ENCODE results near the gene HAGHL.
"Not testable (repeated sequence)": the region's sequence is repeated elsewhere in the genome, so short reads cannot be mapped to it uniquely, and the experiment has no call there.

Gene HAGHL

DNA sequence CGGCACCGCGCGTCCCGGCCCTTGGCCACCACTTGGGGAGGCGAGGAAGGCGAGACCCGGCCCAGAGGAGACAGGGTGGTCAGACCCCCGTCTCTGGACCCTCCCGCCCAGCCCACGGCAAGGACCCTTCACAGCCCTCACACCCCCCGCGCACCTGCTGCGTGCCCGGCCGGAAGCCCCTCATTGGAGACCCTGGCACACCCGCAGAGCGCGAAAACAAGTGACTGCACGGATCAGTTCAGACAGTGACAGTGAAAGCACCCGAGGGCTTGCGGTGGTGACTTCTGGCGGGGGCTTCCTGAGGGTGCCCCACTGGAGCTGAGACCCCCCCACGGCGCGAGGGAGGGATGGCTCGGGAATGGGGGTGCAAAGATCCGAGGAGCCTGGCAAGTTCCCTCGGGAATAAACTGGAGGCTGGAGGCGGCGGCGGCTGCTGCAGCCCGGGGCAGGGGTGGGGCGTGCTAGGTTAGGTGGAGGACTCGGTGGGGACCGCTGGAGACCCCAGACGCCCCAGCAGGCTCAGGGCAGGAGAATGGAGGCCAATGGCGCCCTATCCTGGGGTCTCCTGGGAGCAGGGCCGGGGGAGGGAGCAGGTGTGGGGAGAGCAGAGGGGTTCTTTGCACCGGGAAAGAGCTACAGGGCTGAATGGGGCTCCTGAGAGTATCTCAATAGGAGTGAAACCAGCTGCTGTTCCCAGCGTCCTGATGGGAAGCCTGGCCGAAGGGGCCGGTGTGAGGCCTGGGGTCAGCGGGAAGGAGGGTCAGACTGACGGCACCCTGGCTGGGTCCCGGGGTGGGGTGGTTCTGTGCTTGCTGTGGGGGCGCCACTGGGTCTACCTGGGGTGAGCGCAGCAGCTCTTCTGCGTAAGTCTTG is 20.5 kb upstream of the HAGHL start:
- Histone ChIP-seq H2AFZ (ENCODE audit: low read depth, low read length) (no peak overlapping the region), H3K36me3 (ENCODE audit: insufficient read depth, low read length) (no peaks in the 10 kb centered on the region), H3K4me3 (ENCODE audit: low read length) (peak overlapping the region; percentile 33), H3K4me1 (ENCODE audit: insufficient read depth, low read length) (peaks cover 59% of the 10 kb centered on the region), H3K27me3 (ENCODE audit: insufficient read depth, low read length) (no peaks in the 10 kb centered on the region), H3K9me3 (ENCODE audit: low read length) (no peaks in the 10 kb centered on the region)

DNA sequence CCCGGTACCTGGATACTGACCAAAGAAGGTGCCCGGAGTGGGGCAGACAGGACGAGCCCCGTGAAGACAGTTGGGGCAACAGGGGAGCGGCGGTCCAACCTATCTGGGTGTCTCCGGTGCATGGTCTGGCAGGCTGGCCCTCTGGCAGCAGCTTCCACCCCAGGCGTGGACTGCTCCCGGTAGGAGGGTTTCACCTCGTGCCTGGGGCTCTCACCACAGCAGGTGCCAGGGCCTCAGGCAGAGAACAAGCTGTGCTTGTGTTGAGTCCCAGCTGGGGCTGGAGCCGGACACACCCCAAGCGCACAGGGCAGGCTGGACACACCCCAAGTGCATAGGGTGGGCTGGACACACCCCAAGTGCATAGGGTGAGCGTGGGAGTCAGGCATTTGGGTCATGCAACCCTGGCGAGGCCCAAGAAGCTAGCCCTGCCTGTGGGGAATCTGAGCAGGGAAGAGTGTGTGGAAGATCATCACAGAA is 19.8 kb upstream of the HAGHL start:
- Histone ChIP-seq H3K36me3 (ENCODE audit: insufficient read depth, low read length) (no peaks in the 10 kb centered on the region), H3K4me1 (ENCODE audit: insufficient read depth, low read length) (peaks cover 62% of the 10 kb centered on the region), H3K27me3 (ENCODE audit: insufficient read depth, low read length) (no peaks in the 10 kb centered on the region), H3K9me3 (ENCODE audit: low read length) (no peaks in the 10 kb centered on the region), H2AFZ (ENCODE audit: low read depth, low read length) (no peak overlapping the region), H3K4me3 (ENCODE audit: low read length) (no peak overlapping the region)

- Histone ChIP-seq H2AFZ (ENCODE audit: low read depth, low read length) (no peak overlapping the region), H3K36me3 (ENCODE audit: insufficient read depth, low read length) (no peaks in the 10 kb centered on the region), H3K4me1 (ENCODE audit: insufficient read depth, low read length) (peaks cover 62% of the 10 kb centered on the region), H3K27me3 (ENCODE audit: insufficient read depth, low read length) (no peaks in the 10 kb centered on the region), H3K4me3 (ENCODE audit: low read length) (no peak overlapping the region), H3K9me3 (ENCODE audit: low read length) (no peaks in the 10 kb centered on the region)
Measured at GRCh38 chr16:708019-708418, 18.9 kb upstream of the HAGHL start.

- Histone ChIP-seq H3K27me3 (ENCODE audit: insufficient read depth, low read length) (no peaks in the 10 kb centered on the region), H3K36me3 (ENCODE audit: insufficient read depth, low read length) (no peaks in the 10 kb centered on the region), H2AFZ (ENCODE audit: low read depth, low read length) (no peak overlapping the region), H3K4me1 (ENCODE audit: insufficient read depth, low read length) (peaks cover 57% of the 10 kb centered on the region), H3K9me3 (ENCODE audit: low read length) (no peaks in the 10 kb centered on the region), H3K4me3 (ENCODE audit: low read length) (no peak overlapping the region)
Measured at GRCh38 chr16:708959-709358, 17.9 kb upstream of the HAGHL start.

DNA sequence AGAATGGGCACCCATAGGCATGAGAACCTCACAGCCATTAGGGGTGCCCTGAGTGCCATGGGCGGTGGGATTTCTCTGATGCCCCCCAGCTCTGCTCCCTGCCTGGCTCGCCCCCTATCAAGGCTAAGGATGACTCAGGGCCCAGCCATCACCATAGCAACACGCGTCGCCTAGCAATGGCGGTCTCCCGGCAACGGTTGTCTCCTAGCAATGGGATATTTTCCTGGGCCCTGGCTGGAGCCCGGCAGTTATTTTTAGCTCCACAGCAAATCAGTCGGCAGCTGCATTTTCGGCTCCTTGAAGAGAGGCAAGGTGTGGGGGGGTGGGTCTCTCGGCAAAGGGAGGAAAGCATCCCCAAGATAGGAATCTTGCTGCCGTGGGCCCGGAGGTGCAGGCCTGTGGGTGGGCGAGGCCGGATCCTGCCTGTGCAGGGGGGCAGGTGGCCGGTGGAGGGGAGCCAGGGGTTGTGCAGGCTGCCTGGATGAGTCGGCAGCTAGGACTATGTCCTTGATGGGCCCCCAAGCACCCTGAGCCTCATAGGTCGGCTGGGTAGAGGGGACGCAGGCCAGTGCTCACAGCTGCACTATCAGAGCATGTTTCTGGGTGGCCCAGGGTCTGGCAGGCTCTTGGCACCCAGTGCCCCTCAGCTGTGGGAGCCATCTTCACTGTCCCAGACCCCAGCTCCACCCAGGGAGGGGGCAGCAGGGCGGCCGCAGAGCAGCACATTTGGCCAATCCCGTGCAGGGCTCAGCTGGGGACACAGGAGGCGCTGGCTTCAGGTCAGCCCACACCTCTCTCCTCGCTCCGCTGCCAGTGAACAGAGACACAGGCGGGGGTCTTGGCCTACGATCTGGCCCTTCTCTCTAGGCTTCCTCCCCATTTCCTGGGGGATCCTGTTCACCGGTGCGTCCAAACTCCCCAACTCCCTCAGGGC is 17.1 kb upstream of the HAGHL start:
- H2AFZ ChIP-seq (ENCODE audit: low read depth, low read length) = no peak overlapping the region
- no peaks in the 10 kb centered on the region for H3K36me3 ChIP-seq (ENCODE audit: insufficient read depth, low read length)
- H3K4me1 ChIP-seq (ENCODE audit: insufficient read depth, low read length) = peaks cover 56% of the 10 kb centered on the region
- no peaks in the 10 kb centered on the region for H3K27me3 ChIP-seq (ENCODE audit: insufficient read depth, low read length)
- peak overlapping the region; percentile 29 for H3K4me3 ChIP-seq (ENCODE audit: low read length)
- no peaks in the 10 kb centered on the region for H3K9me3 ChIP-seq (ENCODE audit: low read length)

DNA sequence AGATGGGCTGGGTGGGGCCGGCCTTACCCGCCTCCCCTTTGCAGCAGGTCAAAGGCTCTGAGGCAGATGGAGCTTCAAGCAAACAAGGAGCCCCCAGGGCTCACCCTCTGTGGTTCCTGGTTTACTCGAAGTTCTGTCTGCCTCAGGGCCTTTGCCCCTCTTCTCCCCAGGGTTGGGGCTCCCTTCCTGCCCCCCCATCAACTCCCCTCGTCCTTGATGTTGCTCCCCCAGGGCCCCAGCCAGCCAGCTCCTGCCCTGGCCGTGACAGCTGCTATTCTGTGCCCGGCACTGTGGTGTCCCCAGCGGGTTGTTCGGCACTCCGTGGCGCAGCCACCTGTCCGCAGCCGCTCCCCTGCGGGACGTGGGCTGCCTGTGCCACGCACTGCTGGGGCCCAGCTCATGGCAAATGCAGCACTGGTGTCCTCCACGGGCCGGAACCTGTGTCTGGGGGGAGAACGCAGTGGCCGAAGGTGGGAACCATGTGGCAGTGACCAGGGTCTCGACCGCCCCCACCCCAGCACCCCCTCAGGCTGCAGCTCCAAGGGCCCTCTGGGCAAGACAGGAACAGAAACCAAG is 16.3 kb upstream of the HAGHL start:
- Histone ChIP-seq H3K9me3 (ENCODE audit: low read length) (no peaks in the 10 kb centered on the region), H3K4me1 (ENCODE audit: insufficient read depth, low read length) (peaks cover 55% of the 10 kb centered on the region), H3K27me3 (ENCODE audit: insufficient read depth, low read length) (no peaks in the 10 kb centered on the region), H3K36me3 (ENCODE audit: insufficient read depth, low read length) (no peaks in the 10 kb centered on the region), H2AFZ (ENCODE audit: low read depth, low read length) (no peak overlapping the region), H3K4me3 (ENCODE audit: low read length) (peak overlapping the region; percentile 29)

- no peak overlapping the region for H2AFZ ChIP-seq (ENCODE audit: low read depth, low read length)
- H3K4me1 ChIP-seq (ENCODE audit: insufficient read depth, low read length) = peaks cover 55% of the 10 kb centered on the region
- H3K9me3 ChIP-seq (ENCODE audit: low read length) = no peaks in the 10 kb centered on the region
Measured at GRCh38 chr16:711084-711483, 15.8 kb upstream of the HAGHL start.

GRCh38 chr16:711548-712320 is 15.2 kb upstream of the HAGHL start:
- Histone ChIP-seq H3K27me3 (ENCODE audit: insufficient read depth, low read length) (no peaks in the 10 kb centered on the region), H2AFZ (ENCODE audit: low read depth, low read length) (no peak overlapping the region), H3K4me3 (ENCODE audit: low read length) (no peak overlapping the region), H3K9me3 (ENCODE audit: low read length) (no peaks in the 10 kb centered on the region), H3K36me3 (ENCODE audit: insufficient read depth, low read length) (peaks cover under 1% of the 10 kb centered on the region), H3K4me1 (ENCODE audit: insufficient read depth, low read length) (peaks cover 54% of the 10 kb centered on the region)

More at GRCh38 chr16:711084-711483, 15.8 kb upstream of the HAGHL start:
- Histone ChIP-seq H3K27me3 (ENCODE audit: insufficient read depth, low read length) (no peaks in the 10 kb centered on the region), H3K36me3 (ENCODE audit: insufficient read depth, low read length) (no peaks in the 10 kb centered on the region), H3K4me3 (ENCODE audit: low read length) (peak overlapping the region; percentile 29)

DNA sequence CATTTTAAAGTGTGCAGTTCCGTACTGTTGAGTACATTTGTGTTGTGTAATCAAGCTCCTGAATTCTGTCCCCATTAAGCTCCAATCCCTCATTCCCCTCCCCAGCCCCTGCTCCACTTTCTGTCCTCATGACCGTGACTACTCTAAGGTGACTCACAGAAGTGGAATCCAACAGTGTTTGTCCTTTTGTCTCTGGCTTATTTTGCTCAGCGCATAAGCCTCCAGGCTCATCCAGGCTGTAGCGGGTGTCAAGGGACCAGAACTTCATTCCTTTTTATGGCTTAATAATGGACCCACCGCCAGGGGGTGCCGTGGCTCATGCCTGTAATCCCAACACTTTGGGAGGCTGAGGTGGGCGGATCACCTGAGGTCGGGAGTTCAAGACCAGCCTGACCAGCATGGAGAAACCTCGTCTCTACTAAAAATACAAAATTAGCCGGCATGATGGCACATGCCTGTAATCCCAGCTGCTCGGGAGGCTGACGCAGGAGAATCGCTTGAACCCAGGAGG is 14.1 kb upstream of the HAGHL start:
- H3K4me3 ChIP-seq (ENCODE audit: low read length); H3K27me3 ChIP-seq (ENCODE audit: insufficient read depth, low read length): not testable (repeated sequence)

GRCh38 chr16:714079-714478 is 12.8 kb upstream of the HAGHL start:
- H3K4me1 ChIP-seq (ENCODE audit: insufficient read depth, low read length) = peaks cover 61% of the 10 kb centered on the region
- H3K4me3 ChIP-seq (ENCODE audit: low read length) = no peak overlapping the region
- H3K27me3 ChIP-seq (ENCODE audit: insufficient read depth, low read length) = no peaks in the 10 kb centered on the region
- peaks cover 13% of the 10 kb centered on the region for H3K36me3 ChIP-seq (ENCODE audit: insufficient read depth, low read length)
- no peaks in the 10 kb centered on the region for H3K9me3 ChIP-seq (ENCODE audit: low read length)
- no peak overlapping the region for H2AFZ ChIP-seq (ENCODE audit: low read depth, low read length)

More for the DNA sequence above, 14.1 kb upstream of the HAGHL start:
- H3K9me3 ChIP-seq (ENCODE audit: low read length); H2AFZ ChIP-seq (ENCODE audit: low read depth, low read length); H3K36me3 ChIP-seq (ENCODE audit: insufficient read depth, low read length): not testable (repeated sequence)
- H3K4me1 ChIP-seq (ENCODE audit: insufficient read depth, low read length) = peaks cover 59% of the 10 kb centered on the region

DNA sequence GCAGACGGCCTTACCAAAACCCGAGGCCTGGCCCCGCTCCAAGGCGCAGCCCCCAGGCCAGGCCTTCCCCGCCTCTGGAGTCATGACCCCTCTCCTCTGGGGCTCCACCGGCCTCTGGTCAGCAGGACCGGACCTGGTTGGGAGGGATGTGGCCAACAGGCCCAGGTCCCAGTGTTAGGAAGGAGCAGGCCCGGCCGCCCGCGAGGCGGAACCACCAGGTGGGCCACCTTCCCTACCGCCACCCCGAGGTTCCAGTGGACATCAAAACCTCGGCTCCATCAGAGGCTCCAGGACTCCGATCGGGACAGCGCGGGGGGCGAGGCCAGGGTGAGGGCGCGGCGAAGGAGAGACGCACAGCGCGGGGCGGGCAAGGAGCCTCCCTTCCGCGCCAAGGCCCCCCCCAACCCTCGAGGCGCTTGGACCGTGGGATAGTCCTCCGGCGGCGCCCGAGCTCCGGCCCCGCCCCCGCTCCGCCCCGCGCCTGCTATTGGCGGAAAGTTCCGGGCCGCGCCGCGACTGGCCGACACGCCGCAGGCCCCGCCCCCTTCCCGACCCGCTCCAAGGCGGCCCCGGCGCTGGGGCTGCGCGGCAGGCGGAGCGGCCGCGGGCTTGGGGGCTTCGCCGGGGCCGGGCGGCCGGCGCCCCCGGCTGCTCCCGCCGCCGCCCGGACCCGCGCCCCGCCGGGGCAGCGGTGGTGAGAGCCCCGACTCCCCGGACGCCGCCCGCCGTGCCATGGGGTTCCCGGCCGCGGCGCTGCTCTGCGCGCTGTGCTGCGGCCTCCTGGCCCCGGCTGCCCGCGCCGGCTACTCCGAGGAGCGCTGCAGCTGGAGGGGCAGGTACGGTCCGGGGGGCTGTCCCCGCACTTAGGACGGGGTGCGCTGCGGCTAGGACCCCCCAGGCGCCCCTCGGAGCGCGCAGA is 12.1 kb upstream of the HAGHL start, which contains the start of gene METRN:
METRN (plus strand) TSS at position 561 of the 919 bp plus-strand sequence; CDS start at position 733, 172 bp downstream.
- no peaks in the 10 kb centered on the region for H3K9me3 ChIP-seq (ENCODE audit: low read length)
- H3K4me1 ChIP-seq (ENCODE audit: insufficient read depth, low read length) = peaks cover 63% of the 10 kb centered on the region
- H3K4me3 ChIP-seq (ENCODE audit: low read length) = peak within 1 kb of the TSS; percentile 76
- H3K36me3 ChIP-seq (ENCODE audit: insufficient read depth, low read length) = peaks cover 13% of the 10 kb centered on the region
- H3K27me3 ChIP-seq (ENCODE audit: insufficient read depth, low read length) = no peaks in the 10 kb centered on the region
- no peak within 1 kb of the TSS for H2AFZ ChIP-seq (ENCODE audit: low read depth, low read length)

Data from neuron (in vitro differentiated cells).